PFSK-1 (cell line): ENCODE data around the gene CLCN6.

Experiments used
- POLR2AphosphoS5 ChIP-seq: IDR thresholded peaks from 2 replicates; pipeline ENCODE4 v1.6.1; 2012; ENCODE audit warnings: low read depth, mild to moderate bottlenecking, control low read depth, low read length, moderate library complexity
- TF ChIP-seq, protein P1 (sequence below), 2 experiments: IDR thresholded peaks; 2 replicates each; pipeline versions ENCODE4 v1.6.1 to v1.8.0; 2011 to 2012; ENCODE audit warnings: low read depth in 2 of 2, low read length in 2 of 2, control low read depth in 1 of 2, inconsistent platforms in 1 of 2, mild to moderate bottlenecking in 1 of 2, moderate library complexity in 1 of 2; ENCODE audit not compliant: insufficient read depth in 1 of 2

DNA sequence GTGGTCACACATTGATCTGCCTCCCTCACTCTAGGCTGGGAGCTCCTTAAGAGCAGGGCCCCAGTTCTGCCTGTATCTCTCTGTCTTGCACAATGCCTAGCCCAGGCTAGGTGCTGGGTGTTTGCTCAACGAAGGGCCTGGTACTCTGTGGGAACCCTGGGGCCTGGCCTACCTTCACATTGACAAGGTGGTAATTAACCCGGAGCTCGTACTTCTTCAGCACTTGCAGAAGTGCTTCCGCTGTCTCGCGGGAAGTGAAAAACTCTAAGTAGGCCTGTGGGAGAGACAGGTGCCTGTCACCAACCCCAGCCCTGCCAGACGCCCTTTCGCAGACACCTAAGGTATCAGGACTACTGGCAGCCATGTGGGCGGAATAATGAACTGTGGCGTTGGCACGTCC is 13.9 kb upstream of the CLCN6 start:
- TF ChIP-seq, protein P1, sequence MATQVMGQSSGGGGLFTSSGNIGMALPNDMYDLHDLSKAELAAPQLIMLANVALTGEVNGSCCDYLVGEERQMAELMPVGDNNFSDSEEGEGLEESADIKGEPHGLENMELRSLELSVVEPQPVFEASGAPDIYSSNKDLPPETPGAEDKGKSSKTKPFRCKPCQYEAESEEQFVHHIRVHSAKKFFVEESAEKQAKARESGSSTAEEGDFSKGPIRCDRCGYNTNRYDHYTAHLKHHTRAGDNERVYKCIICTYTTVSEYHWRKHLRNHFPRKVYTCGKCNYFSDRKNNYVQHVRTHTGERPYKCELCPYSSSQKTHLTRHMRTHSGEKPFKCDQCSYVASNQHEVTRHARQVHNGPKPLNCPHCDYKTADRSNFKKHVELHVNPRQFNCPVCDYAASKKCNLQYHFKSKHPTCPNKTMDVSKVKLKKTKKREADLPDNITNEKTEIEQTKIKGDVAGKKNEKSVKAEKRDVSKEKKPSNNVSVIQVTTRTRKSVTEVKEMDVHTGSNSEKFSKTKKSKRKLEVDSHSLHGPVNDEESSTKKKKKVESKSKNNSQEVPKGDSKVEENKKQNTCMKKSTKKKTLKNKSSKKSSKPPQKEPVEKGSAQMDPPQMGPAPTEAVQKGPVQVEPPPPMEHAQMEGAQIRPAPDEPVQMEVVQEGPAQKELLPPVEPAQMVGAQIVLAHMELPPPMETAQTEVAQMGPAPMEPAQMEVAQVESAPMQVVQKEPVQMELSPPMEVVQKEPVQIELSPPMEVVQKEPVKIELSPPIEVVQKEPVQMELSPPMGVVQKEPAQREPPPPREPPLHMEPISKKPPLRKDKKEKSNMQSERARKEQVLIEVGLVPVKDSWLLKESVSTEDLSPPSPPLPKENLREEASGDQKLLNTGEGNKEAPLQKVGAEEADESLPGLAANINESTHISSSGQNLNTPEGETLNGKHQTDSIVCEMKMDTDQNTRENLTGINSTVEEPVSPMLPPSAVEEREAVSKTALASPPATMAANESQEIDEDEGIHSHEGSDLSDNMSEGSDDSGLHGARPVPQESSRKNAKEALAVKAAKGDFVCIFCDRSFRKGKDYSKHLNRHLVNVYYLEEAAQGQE (IDR thresholded peaks at IDR 0.05; ENCODE audit: insufficient read depth in 1 of 2, low read depth in 2 of 2, low read length in 2 of 2): no peak
- TF ChIP-seq POLR2AphosphoS5: no peak
